Measurements from ENCODE around the gene NKAPL.
"Not testable (repeated sequence)": the region's sequence is repeated elsewhere in the genome, so short reads cannot be mapped to it uniquely, and the experiment has no call there.

NKAPL gene

GRCh38 chr6:28295326-28295725, 36.2 kb downstream of the NKAPL start:
- Histone ChIP-seq H3K4me3 (no peak overlapping the region), H3K27ac (no peak overlapping the region), H3K9ac (ENCODE audit: insufficient read length) (no peak overlapping the region), H3K9me3 (ENCODE audit: low read depth, low read length) (no peaks in the 10 kb centered on the region), H3K36me3 (ENCODE audit: insufficient read depth, low read length) (peaks cover 14% of the 10 kb centered on the region)
- DNase-seq (ENCODE audit: low read depth, low spot score): no peak
- TF ChIP-seq FOXP2 (optimal IDR thresholded peaks at IDR 0.05; ENCODE audit: control extremely low read depth, extremely low read length, insufficient read depth) (no peak), POLR2AphosphoS5 (IDR thresholded peaks at IDR 0.05; ENCODE audit: borderline replicate concordance, low read depth, low read length) (no peak), EZH2 (IDR thresholded peaks at IDR 0.05) (no peak)

DNA sequence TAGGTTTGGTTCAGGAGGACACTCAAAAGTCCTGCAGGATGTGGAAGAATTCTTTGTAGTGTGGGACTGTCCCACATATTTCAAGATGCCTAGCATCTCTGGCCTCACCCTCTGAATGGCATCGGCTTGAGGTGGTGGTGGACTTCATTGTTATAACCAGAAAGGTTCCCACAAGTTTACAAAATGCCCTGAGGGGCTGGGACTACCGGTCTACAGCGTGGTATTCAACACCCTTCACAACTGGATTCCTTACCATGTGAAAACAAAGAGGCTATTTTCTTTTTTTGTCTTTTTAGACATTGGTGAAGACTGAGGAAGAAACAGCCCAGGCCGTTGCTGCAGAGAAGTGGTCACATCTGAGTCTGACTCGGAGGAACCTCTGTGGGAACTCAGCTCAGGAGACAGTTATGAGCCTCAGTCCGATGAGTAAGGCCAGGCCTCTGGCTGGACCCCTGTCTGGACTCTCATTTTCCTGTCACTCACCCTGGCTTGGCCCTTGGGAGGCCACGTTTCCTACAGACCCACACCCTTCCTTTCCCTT, 37.5 kb downstream of the NKAPL start:
- no peak overlapping the region for H3K27ac ChIP-seq
- peaks cover 21% of the 10 kb centered on the region for H3K36me3 ChIP-seq (ENCODE audit: insufficient read depth, low read length)
- no peak for DNase-seq (ENCODE audit: low read depth, low spot score)
- H3K9me3 ChIP-seq (ENCODE audit: low read depth, low read length): no peaks in the 10 kb centered on the region
- no peak overlapping the region for H3K4me3 ChIP-seq
- TF ChIP-seq FOXP2 (optimal IDR thresholded peaks at IDR 0.05; ENCODE audit: control extremely low read depth, extremely low read length, insufficient read depth) (no peak), EZH2 (IDR thresholded peaks at IDR 0.05) (no peak), POLR2AphosphoS5 (IDR thresholded peaks at IDR 0.05; ENCODE audit: borderline replicate concordance, low read depth, low read length) (no peak)
- no peak overlapping the region for H3K9ac ChIP-seq (ENCODE audit: insufficient read length)

- H3K27ac ChIP-seq: no peak overlapping the region
- no peaks in the 10 kb centered on the region for H3K9me3 ChIP-seq (ENCODE audit: low read depth, low read length)
- DNase-seq (ENCODE audit: low read depth, low spot score): no peak
- H3K9ac ChIP-seq (ENCODE audit: insufficient read length): no peak overlapping the region
- no peak for TF ChIP-seq FOXP2 (optimal IDR thresholded peaks at IDR 0.05; ENCODE audit: control extremely low read depth, extremely low read length, insufficient read depth)
- no peak for TF ChIP-seq EZH2 (IDR thresholded peaks at IDR 0.05)
- TF ChIP-seq POLR2AphosphoS5 (IDR thresholded peaks at IDR 0.05; ENCODE audit: borderline replicate concordance, low read depth, low read length): no peak
- peaks cover 8% of the 10 kb centered on the region; the same call in 1 of the 2 replicates for H3K36me3 ChIP-seq (ENCODE audit: insufficient read depth, low read length)
- no peak overlapping the region for H3K4me3 ChIP-seq
Observed at GRCh38 chr6:28303570-28303969, 44.5 kb downstream of the NKAPL start.

- not testable (repeated sequence) for H3K27ac ChIP-seq; H3K4me3 ChIP-seq; H3K36me3 ChIP-seq (ENCODE audit: insufficient read depth, low read length); H3K9me3 ChIP-seq (ENCODE audit: low read depth, low read length); DNase-seq (ENCODE audit: low read depth, low spot score); H3K9ac ChIP-seq (ENCODE audit: insufficient read length)
Observed at GRCh38 chr6:28306363-28306762, 47.3 kb downstream of the NKAPL start.

All from SK-N-MC (cell line).